ENCODE results near the gene ZNF414.

Gene ZNF414

DNA sequence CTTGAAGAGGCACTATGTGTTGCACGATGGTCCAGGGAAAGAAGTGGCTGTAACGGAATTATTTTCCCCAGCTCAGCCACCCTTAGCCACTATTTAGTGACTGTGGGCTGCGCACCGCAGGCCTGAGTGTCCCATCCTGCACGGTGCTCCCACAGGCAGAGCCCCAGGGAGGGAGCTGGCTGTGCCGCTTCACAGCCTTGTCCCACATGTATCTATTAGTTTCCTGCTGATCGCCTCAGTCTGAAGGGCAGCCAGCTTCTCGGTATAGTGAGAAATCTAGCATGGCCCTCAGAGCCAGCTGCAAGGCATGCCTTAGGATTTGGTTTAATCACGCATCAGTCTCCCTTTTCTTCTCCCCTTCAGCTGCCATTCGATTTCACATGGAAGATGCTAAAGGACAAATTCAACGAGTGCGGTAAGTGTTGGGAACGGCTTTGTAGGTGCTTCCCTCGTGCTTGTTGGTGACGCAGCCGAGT lies 27.3 kb downstream of the ZNF414 start:
- DNase-seq (ENCODE audit: low read depth), result no peak
- TF ChIP-seq, protein P1, sequence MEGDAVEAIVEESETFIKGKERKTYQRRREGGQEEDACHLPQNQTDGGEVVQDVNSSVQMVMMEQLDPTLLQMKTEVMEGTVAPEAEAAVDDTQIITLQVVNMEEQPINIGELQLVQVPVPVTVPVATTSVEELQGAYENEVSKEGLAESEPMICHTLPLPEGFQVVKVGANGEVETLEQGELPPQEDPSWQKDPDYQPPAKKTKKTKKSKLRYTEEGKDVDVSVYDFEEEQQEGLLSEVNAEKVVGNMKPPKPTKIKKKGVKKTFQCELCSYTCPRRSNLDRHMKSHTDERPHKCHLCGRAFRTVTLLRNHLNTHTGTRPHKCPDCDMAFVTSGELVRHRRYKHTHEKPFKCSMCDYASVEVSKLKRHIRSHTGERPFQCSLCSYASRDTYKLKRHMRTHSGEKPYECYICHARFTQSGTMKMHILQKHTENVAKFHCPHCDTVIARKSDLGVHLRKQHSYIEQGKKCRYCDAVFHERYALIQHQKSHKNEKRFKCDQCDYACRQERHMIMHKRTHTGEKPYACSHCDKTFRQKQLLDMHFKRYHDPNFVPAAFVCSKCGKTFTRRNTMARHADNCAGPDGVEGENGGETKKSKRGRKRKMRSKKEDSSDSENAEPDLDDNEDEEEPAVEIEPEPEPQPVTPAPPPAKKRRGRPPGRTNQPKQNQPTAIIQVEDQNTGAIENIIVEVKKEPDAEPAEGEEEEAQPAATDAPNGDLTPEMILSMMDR (conservative IDR thresholded peaks at IDR 0.05; ENCODE audit: low read depth, low read length), result no peak
- H3K4me3 ChIP-seq (ENCODE audit: low read depth, low read length), result no peak overlapping the region

DNA sequence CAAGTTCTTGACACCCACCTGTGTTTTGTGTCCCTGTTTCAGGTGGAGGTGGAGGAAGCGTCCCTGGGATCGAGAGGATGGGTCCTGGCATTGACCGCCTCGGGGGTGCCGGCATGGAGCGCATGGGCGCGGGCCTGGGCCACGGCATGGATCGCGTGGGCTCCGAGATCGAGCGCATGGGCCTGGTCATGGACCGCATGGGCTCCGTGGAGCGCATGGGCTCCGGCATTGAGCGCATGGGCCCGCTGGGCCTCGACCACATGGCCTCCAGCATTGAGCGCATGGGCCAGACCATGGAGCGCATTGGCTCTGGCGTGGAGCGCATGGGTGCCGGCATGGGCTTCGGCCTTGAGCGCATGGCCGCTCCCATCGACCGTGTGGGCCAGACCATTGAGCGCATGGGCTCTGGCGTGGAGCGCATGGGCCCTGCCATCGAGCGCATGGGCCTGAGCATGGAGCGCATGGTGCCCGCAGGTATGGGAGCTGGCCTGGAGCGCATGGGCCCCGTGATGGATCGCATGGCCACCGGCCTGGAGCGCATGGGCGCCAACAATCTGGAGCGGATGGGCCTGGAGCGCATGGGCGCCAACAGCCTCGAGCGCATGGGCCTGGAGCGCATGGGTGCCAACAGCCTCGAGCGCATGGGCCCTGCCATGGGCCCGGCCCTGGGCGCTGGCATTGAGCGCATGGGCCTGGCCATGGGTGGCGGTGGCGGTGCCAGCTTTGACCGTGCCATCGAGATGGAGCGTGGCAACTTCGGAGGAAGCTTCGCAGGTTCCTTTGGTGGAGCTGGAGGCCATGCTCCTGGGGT lies 28.2 kb downstream of the ZNF414 start:
- no peak for DNase-seq (ENCODE audit: low read depth)
- TF ChIP-seq, protein P1 (conservative IDR thresholded peaks at IDR 0.05; ENCODE audit: low read depth, low read length), result no peak

DNA sequence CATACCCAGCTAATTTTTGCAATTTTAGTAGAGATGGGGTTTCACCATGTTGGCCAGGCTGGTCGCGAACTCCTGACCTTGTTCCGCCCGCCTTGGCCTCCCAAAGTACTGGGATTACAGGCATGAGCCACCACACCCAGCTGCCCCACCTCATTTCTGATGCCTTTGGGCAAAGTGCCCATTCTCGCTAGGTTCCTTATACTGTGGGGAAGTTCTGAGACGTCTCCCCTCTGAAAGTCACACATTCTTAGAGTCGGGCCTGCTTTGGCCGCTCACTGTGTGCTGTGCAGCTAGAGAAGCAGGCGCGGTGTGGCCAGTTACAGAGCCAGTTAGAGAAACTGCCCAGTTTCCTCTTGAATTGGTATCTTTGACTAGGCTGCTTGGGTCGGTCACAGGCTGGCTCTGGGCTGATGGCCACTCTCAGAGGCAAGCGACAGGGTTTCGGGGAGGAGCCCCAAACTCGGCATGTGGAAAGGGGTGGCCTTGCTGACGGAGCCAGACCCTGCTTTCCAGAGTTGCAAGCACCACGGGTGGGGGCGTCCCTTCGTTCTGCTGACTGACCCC lies 29.6 kb downstream of the ZNF414 start:
- TF ChIP-seq, protein P1 (conservative IDR thresholded peaks at IDR 0.05; ENCODE audit: low read depth, low read length), result no peak
- DNase-seq (ENCODE audit: low read depth), result no peak
- H3K4me3 ChIP-seq (ENCODE audit: low read depth, low read length), result no peak overlapping the region

More for the DNA sequence above, 28.2 kb downstream of the ZNF414 start:
- H3K4me3 ChIP-seq (ENCODE audit: low read depth, low read length), result no peak overlapping the region

- H3K4me3 ChIP-seq (ENCODE audit: low read depth, low read length), result no peak overlapping the region
- DNase-seq (ENCODE audit: low read depth), result no peak
- TF ChIP-seq, protein P1 (conservative IDR thresholded peaks at IDR 0.05; ENCODE audit: low read depth, low read length), result no peak
These were observed 30.8 kb downstream of the ZNF414 start for GRCh38 chr19:8483165-8483564.

GRCh38 chr19:8482696-8483095 lies 31.3 kb downstream of the ZNF414 start:
- no peak overlapping the region for H3K4me3 ChIP-seq (ENCODE audit: low read depth, low read length)
- DNase-seq (ENCODE audit: low read depth), result no peak
- TF ChIP-seq, protein P1 (conservative IDR thresholded peaks at IDR 0.05; ENCODE audit: low read depth, low read length), result no peak

DNA sequence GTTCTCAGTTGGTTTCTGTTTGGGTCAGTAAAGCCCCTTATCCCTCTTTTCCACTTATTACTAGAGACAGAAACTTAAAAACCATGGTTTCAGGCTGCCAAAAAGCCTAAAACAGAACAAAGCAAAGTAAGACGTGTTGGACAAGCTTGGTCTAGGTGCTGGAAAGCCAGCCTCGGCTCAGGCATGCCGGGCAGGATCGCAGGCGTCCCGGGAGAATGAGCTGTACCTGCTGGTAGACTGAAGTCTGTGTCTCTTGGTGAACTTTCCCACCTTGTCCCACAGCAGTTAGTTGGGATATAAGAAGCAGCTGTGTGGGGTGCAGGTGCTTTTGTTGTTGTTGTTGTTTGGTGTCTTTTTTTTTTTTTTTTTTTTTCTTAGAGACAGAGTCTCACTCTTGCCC lies 32.4 kb downstream of the ZNF414 start:
- TF ChIP-seq, protein P1 (conservative IDR thresholded peaks at IDR 0.05; ENCODE audit: low read depth, low read length), result no peak
- no peak overlapping the region for H3K4me3 ChIP-seq (ENCODE audit: low read depth, low read length)
- no peak for DNase-seq (ENCODE audit: low read depth)
